Measurements from ENCODE around the gene HES1. TPM values are rescaled to one million over a fixed set of nuclear protein-coding genes. Genes with fewer than 3 reads are reported as not detected.
A peak's percentile ranks its signal among the peaks of the same experiment; 100 is the strongest.
"Not testable (repeated sequence)": the region's sequence is repeated elsewhere in the genome, so short reads cannot be mapped to it uniquely, and the experiment has no call there.

Gene HES1
- total RNA-seq, 1 donor from 2014 or later, result 23.8 TPM

- DNase-seq (ENCODE audit: low read depth, low spot score), result no peak
Measured at GRCh38 chr3:194139814-194140391, 4.0 kb downstream of the HES1 start.

GRCh38 chr3:194140520-194141414 is 4.8 kb downstream of the HES1 start:
- DNase-seq (ENCODE audit: low read depth, low spot score), result no peak

- DNase-seq (ENCODE audit: low read depth, low spot score), result peak; percentile 84
Measured at GRCh38 chr3:194141415-194142155, 5.6 kb downstream of the HES1 start.

GRCh38 chr3:194142156-194142910 is 6.4 kb downstream of the HES1 start:
- no peak for DNase-seq (ENCODE audit: low read depth, low spot score)

GRCh38 chr3:194145702-194146101 is 9.8 kb downstream of the HES1 start:
- no peak for DNase-seq (ENCODE audit: low read depth, low spot score)

- DNase-seq (ENCODE audit: low read depth, low spot score), result no peak
Measured at GRCh38 chr3:194147679-194148078, 11.7 kb downstream of the HES1 start.

- DNase-seq (ENCODE audit: low read depth, low spot score), result peak; percentile 51
Measured at GRCh38 chr3:194148383-194148782, 12.4 kb downstream of the HES1 start.

- DNase-seq (ENCODE audit: low read depth, low spot score), result no peak
Measured at GRCh38 chr3:194150252-194150934, 14.4 kb downstream of the HES1 start.

- DNase-seq (ENCODE audit: low read depth, low spot score), result not testable (repeated sequence)
Measured at GRCh38 chr3:194150935-194151302, 15.0 kb downstream of the HES1 start.

- no peak for DNase-seq (ENCODE audit: low read depth, low spot score)
Measured at GRCh38 chr3:194154346-194154745, 18.4 kb downstream of the HES1 start.

- no peak for DNase-seq (ENCODE audit: low read depth, low spot score)
Measured at GRCh38 chr3:194156095-194156494, 20.1 kb downstream of the HES1 start.

- no peak for DNase-seq (ENCODE audit: low read depth, low spot score)
Measured at GRCh38 chr3:194158942-194159439, 23.0 kb downstream of the HES1 start.

- DNase-seq (ENCODE audit: low read depth, low spot score), result no peak
Measured at GRCh38 chr3:194160158-194160557, 24.2 kb downstream of the HES1 start.

GRCh38 chr3:194161131-194162045 is 25.4 kb downstream of the HES1 start:
- DNase-seq (ENCODE audit: low read depth, low spot score), result no peak

GRCh38 chr3:194162070-194162678 is 26.2 kb downstream of the HES1 start:
- DNase-seq (ENCODE audit: low read depth, low spot score), result no peak

- DNase-seq (ENCODE audit: low read depth, low spot score), result no peak
Measured at GRCh38 chr3:194162817-194163584, 27.1 kb downstream of the HES1 start.

- no peak for DNase-seq (ENCODE audit: low read depth, low spot score)
Measured at GRCh38 chr3:194163697-194164096, 27.7 kb downstream of the HES1 start.

- no peak for DNase-seq (ENCODE audit: low read depth, low spot score)
Measured at GRCh38 chr3:194164861-194165260, 28.9 kb downstream of the HES1 start.

Data from pulmonary artery endothelial cell (primary cell).